GM18867 (cell line): ENCODE results near the gene PCCA.
"Not testable (repeated sequence)": the region's sequence is repeated elsewhere in the genome, so short reads cannot be mapped to it uniquely, and the experiment has no call there.

Experiments
- ATAC-seq: cut with Tn5 transposase; IDR thresholded peaks from one replicate; pipeline ENCODE4 v1.9.1; 2021; ENCODE audit warnings: mild to moderate bottlenecking, moderate library complexity; ENCODE audit not compliant: unreplicated experiment

The PCCA gene

GRCh38 chr13:100520936-100521850 is 432.3 kb downstream of the PCCA start:
- ATAC-seq = no peak

- ATAC-seq = no peak
Observed at GRCh38 chr13:100521851-100522617, 433.1 kb downstream of the PCCA start.

DNA sequence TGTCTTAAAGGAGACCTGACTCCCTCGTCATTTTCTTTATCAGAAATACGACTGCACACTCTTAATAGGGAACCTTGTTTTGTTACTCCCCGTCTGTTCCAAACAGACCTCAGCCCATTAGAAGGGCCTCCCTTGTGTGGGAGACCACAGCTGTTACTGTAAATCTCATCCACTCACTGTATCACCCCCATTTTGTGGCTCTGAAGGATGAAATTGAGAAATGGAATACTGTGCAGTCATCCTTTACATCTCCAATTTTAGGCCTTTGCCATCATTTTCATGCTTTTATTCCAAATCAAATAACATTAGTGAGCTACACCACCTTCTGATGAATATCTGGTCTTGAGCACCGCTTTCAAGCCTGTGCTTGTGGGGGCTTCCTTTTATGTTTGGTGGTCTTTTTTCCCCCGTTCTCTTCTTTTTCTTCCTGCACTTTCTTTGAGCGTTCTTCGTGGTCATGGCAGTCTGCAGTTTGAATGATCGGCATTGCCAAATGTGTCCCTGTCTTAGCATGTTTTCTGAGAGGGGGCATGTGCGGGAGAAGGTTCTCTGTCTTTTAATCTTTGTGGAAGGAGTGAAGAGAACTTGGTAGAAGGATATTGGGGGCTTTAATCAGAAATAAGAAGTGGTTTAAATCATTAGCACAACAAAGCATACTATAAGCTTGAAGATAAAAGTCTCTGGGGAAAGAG is 433.9 kb downstream of the PCCA start:
- ATAC-seq = no peak

- ATAC-seq = no peak
Observed at GRCh38 chr13:100523411-100523810, 434.5 kb downstream of the PCCA start.

GRCh38 chr13:100523981-100524386 is 435.1 kb downstream of the PCCA start:
- ATAC-seq = no peak

DNA sequence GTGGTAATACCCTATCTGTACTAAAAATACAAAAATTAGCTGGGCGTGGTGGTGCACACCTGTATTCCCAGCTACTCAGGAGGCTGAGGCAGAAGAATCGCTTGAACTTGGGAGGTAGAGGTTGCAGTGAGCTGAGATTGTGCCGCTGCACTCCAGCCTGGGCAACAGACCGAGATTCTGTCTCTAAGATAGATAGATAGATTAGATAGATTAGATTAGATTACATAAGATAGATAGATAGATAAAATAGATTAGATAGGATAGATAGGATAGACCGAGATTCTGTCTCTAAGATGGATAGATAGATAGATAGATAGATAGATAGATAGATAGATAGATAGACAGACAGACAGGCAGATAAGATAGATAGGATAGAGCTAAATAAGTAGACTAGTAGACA is 435.8 kb downstream of the PCCA start:
- not testable (repeated sequence) for ATAC-seq

GRCh38 chr13:100525453-100526317 is 436.8 kb downstream of the PCCA start:
- no peak for ATAC-seq

DNA sequence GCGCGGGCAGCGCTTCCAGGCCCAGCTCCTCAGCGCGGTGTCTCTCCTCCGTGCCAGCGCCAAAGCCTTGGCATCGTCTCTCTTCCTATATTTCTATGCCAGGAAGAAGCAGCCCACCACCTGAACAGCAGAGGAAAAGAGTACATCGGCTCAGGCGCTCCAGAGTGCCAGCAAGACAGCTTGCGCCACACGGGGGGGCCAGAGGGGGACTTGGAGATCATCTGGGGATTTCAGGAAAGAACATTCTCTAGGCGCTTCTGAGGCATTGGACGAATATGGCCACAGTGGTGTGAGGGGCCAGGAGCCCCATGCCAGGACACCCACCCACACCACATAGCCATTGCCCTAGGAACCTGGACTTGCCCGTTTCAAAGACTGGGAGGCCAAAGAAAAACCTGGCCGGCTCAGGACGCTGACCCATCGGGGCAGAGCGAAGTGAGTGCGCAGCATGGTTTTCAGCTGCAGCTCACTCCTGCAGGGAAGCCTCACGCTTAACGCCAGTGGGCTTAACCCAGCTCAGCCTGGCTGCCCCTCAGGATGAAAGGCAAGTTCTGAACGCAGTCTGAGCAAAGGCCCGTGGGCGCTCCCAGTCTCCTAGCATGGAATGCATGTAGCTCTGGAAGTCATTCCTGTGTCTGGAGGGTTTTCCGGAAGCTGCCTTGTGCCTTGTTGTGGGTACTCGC is 437.6 kb downstream of the PCCA start:
- no peak for ATAC-seq

DNA sequence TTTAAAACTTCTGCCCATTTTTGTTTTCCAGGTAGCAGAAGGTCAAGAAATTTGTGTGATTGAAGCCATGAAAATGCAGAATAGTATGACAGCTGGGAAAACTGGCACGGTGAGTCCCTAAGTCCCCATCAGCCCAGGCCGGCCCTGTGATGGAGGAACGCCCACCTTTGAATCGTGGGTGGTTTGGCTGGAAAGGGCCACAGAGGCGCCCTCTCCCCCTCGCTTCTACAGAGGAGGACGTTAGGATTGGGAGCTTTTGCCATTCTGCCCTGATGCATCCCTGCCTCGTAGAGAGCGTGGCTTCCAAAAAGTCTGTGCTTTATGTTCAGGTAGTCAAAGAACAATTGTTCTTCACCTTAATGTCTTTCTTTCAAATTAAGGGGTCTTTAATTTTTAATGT is 438.8 kb downstream of the PCCA start:
- ATAC-seq = no peak

DNA sequence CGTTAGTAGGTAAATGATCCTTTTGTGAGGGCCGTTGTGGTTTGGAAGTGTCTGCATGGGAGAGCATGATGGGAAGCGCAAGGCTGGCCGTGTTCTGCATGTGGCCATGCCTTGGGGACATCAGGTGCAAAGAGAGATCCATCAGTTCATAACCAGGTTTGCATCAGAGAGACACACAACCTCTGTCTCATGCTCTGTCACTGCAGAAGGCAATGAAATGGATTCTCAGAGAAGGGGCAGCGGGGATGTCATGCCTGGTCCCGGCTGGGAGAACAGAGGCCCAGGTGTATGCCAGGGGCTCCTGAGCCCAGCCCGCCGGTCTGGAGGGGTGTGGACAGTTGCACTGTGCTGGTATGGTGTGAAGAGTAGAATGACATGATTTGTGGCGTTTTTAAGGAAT is 439.5 kb downstream of the PCCA start:
- no peak for ATAC-seq

DNA sequence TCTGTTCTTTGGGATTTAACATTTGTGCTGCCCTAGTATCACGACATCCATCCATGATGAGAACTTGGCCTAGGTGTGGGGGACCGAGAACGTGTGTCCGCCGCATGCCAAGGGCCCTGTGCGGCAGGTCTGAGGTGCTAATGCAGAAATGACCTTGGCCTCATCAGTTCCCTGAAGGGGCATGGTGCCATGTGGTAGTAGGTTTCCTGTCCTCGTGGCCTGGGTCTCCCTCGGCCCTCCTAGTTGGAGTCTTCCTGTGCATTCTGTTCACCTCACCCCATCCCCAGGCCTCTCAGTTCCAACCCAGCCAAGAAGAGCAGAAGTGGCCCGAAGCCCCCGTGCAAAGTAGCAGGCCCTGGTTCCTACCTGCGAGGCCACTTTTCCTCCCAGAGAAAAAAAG is 439.9 kb downstream of the PCCA start:
- no peak for ATAC-seq

GRCh38 chr13:100529666-100530377 is 440.9 kb downstream of the PCCA start:
- no peak for ATAC-seq

GRCh38 chr13:100530671-100531213 is 441.8 kb downstream of the PCCA start:
- no peak for ATAC-seq

DNA sequence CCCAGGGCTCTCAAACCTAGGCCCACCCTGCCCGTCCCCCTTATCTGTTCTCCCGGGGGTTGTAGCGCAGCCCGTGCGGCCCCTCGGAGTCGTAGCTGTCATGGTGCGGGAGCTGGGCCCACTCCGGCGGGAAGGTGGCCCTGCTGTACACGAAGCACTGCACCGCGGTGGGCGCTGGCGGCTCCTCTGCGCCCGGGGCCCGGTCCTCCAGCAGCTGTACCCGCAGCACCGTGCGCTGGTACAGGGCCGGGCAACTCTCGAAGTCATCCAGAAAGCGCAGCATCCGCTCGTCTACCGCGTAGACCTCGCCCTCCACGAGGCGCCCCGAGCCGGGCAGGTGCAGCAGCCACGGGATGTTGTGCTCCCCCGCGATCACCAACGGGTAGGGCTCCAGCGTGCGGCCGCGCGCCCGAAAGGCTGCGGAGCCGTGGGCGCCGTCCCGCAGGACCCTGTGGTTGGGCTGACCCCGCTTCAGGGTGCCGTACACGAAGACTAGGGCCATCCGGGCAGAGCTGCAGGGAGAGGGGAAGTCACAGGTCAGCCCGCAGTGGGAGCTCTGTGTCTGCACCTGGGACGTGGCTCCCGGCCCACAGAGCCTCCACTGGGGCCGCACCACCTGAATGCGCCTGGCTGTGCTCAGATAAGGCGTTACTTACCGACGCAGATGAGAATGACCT is 443.3 kb downstream of the PCCA start:
- ATAC-seq = no peak

GRCh38 chr13:100532836-100533435 is 444.0 kb downstream of the PCCA start:
- no peak for ATAC-seq

- no peak for ATAC-seq
Observed at GRCh38 chr13:100533588-100534041, 444.7 kb downstream of the PCCA start.

DNA sequence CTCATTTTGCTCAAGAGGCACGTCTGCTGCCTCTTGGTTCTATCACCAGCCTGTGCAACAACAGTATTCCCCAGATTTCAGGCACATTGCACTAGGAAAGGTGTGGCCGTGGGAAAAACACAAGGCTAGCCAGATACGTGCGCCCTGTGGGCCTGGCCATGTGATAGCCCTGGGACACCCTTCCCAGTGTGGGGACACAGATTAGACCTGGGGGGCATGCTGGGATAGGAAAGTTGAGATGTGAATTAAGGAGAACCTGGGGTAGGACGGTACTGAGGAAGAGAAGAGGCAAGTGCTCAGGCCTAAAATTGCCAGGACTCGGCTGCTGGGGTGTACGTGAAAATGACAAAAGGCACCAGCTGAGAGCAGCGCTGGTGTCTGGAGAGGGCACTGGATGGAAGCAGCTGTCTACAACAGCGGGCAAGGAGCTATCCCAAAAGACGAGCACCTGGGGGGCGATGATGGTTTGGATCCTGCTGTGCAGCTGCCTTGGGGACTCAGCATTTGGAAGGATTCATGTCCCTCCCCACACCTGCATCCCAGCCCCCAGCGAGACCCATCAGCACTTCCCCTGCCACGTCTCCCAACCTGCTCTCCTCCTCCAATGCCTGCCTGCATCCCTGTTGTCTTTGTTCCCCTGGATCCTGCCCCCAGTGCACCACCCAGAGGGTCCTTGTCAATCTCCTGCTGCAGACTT is 445.4 kb downstream of the PCCA start:
- ATAC-seq = no peak
